Astrocyte (in vitro differentiated cells and primary cell): ENCODE data around the gene VEGFD. TPM values are rescaled to one million over a fixed set of nuclear protein-coding genes. Genes with fewer than 3 reads are reported as not detected.
A peak's percentile ranks its signal among the peaks of the same experiment; 100 is the strongest.

Source experiments
- DNase-seq: peaks from one replicate; pipeline ENCODE4 v3.0.0-alpha.2; 2010; ENCODE audit warnings: low read depth
- FAIRE-seq: peaks from 2 replicates; lab custom pipeline; 2011; peaks lifted over from hg19 to GRCh38; lab: Jason Lieb, UNC
- H2AFZ ChIP-seq: 2 replicates; pipeline ENCODE4 v1.6.0; 2012; ENCODE audit warnings: low read depth, low read length, inconsistent platforms
- H3K27ac ChIP-seq: 2 replicates; pipeline ENCODE4 v1.5.1; 2011; ENCODE audit warnings: low read depth, low read length, inconsistent platforms
- H3K27me3 ChIP-seq: 2 replicates; pipeline ENCODE4 v1.6.0; 2011; ENCODE audit warnings: low read length, inconsistent platforms; ENCODE audit not compliant: insufficient read depth
- H3K36me3 ChIP-seq: 2 replicates; pipeline ENCODE4 v1.5.1; 2011; ENCODE audit warnings: low read length, inconsistent platforms; ENCODE audit not compliant: insufficient read depth
- H3K4me1 ChIP-seq: 2 replicates; pipeline ENCODE4 v1.5.1; 2011; ENCODE audit warnings: low read length, inconsistent platforms; ENCODE audit not compliant: insufficient read depth
- H3K4me2 ChIP-seq: 2 replicates; pipeline ENCODE4 v1.6.0; 2012; ENCODE audit warnings: low read length, inconsistent platforms
- H3K4me3 ChIP-seq: 2 replicates; pipeline ENCODE4 v1.5.1; 2011; ENCODE audit warnings: low read depth, mild to moderate bottlenecking, low read length, inconsistent platforms; ENCODE audit not compliant: insufficient read depth
- H3K79me2 ChIP-seq: 2 replicates; pipeline ENCODE4 v1.6.0; 2012; ENCODE audit warnings: mild to moderate bottlenecking, low read length, inconsistent platforms; ENCODE audit not compliant: insufficient read depth
- H3K9ac ChIP-seq: 2 replicates; pipeline ENCODE4 v1.6.0; 2012; ENCODE audit warnings: mild to moderate bottlenecking, low read length, inconsistent platforms
- H3K9me3 ChIP-seq: 2 replicates; pipeline ENCODE4 v1.5.1; 2012; ENCODE audit warnings: low read depth, mild to moderate bottlenecking, low read length, inconsistent platforms; ENCODE audit not compliant: insufficient read depth
- H4K20me1 ChIP-seq: 2 replicates; pipeline ENCODE4 v1.6.0; 2012; ENCODE audit warnings: low read length, inconsistent platforms; ENCODE audit not compliant: insufficient read depth
- H3K27ac Mint-ChIP-seq: one replicate; pipeline ENCODE4 v1.8.0; 2021; ENCODE audit warnings: mild to moderate bottlenecking, mixed read lengths; ENCODE audit not compliant: unreplicated experiment
- H3K27me3 Mint-ChIP-seq: one replicate; pipeline ENCODE4 v1.8.0; 2021; ENCODE audit warnings: low read depth, mixed read lengths; ENCODE audit not compliant: unreplicated experiment
- H3K36me3 Mint-ChIP-seq: one replicate; pipeline ENCODE4 v1.8.0; 2021; ENCODE audit warnings: low read depth, mixed read lengths; ENCODE audit not compliant: unreplicated experiment
- H3K4me1 Mint-ChIP-seq: one replicate; pipeline ENCODE4 v1.8.0; 2021; ENCODE audit warnings: low read depth, mixed read lengths; ENCODE audit not compliant: unreplicated experiment
- H3K4me3 Mint-ChIP-seq: one replicate; pipeline ENCODE4 v1.8.0; 2021; ENCODE audit warnings: mild to moderate bottlenecking, moderate library complexity, mixed read lengths; ENCODE audit not compliant: unreplicated experiment
- H3K9me3 Mint-ChIP-seq: one replicate; pipeline ENCODE4 v1.8.0; 2021; ENCODE audit warnings: mild to moderate bottlenecking, mixed read lengths; ENCODE audit not compliant: unreplicated experiment
- EZH2 ChIP-seq: IDR thresholded peaks from 2 replicates; pipeline ENCODE4 v1.6.1; 2012; ENCODE audit warnings: mild to moderate bottlenecking, low read length, inconsistent platforms; ENCODE audit not compliant: insufficient read depth
- total RNA-seq: library from RNA; stranded (reverse); gene quantifications from 2 replicates; pipeline ENCODE4 v1.2.1, GENCODE V29; 2021
- TF ChIP-seq, protein P1 (sequence below): IDR thresholded peaks from 2 replicates; pipeline ENCODE4 v1.5.1; 2011; ENCODE audit warnings: low read depth, mild to moderate bottlenecking, inconsistent platforms, low read length, moderate library complexity; ENCODE audit not compliant: insufficient read depth

VEGFD gene
- total RNA-seq, 1 donor from 2014 or later, result not detected

GRCh38 chrX:15373976-15374375, 10.2 kb downstream of the VEGFD start:
- H3K4me1 ChIP-seq, result no peaks in the 10 kb centered on the region
- H3K4me2 ChIP-seq, result no peak overlapping the region
- H3K79me2 ChIP-seq, result no peaks in the 10 kb centered on the region
- DNase-seq, result no peak
- H3K4me3 ChIP-seq, result no peak overlapping the region
- H3K9me3 Mint-ChIP-seq, result no peaks in the 10 kb centered on the region
- no peak overlapping the region for H3K9ac ChIP-seq
- H4K20me1 ChIP-seq, result no peaks in the 10 kb centered on the region
- FAIRE-seq, result peak; percentile 64
- no peak overlapping the region for H2AFZ ChIP-seq
- H3K27me3 Mint-ChIP-seq, result no peaks in the 10 kb centered on the region
- peaks cover 3% of the 10 kb centered on the region for H3K4me1 Mint-ChIP-seq
- no peak for TF ChIP-seq EZH2
- TF ChIP-seq, protein P1, sequence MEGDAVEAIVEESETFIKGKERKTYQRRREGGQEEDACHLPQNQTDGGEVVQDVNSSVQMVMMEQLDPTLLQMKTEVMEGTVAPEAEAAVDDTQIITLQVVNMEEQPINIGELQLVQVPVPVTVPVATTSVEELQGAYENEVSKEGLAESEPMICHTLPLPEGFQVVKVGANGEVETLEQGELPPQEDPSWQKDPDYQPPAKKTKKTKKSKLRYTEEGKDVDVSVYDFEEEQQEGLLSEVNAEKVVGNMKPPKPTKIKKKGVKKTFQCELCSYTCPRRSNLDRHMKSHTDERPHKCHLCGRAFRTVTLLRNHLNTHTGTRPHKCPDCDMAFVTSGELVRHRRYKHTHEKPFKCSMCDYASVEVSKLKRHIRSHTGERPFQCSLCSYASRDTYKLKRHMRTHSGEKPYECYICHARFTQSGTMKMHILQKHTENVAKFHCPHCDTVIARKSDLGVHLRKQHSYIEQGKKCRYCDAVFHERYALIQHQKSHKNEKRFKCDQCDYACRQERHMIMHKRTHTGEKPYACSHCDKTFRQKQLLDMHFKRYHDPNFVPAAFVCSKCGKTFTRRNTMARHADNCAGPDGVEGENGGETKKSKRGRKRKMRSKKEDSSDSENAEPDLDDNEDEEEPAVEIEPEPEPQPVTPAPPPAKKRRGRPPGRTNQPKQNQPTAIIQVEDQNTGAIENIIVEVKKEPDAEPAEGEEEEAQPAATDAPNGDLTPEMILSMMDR, result no peak
- H3K27ac Mint-ChIP-seq, result no peak overlapping the region
- no peak overlapping the region for H3K4me3 Mint-ChIP-seq
- H3K9me3 ChIP-seq, result no peaks in the 10 kb centered on the region
- H3K36me3 Mint-ChIP-seq, result no peaks in the 10 kb centered on the region
- no peak overlapping the region for H3K27ac ChIP-seq
- no peaks in the 10 kb centered on the region for H3K27me3 ChIP-seq
- no peaks in the 10 kb centered on the region for H3K36me3 ChIP-seq

GRCh38 chrX:15366506-15367352, 17.5 kb downstream of the VEGFD start:
- TF ChIP-seq EZH2, result no peak
- TF ChIP-seq, protein P1, result no peak
- no peak overlapping the region for H3K4me3 Mint-ChIP-seq
- Histone ChIP-seq H3K9me3 (no peaks in the 10 kb centered on the region), H2AFZ (no peak overlapping the region), H3K36me3 (no peaks in the 10 kb centered on the region), H4K20me1 (no peaks in the 10 kb centered on the region), H3K4me3 (no peak overlapping the region), H3K27me3 (no peaks in the 10 kb centered on the region), H3K4me1 (no peaks in the 10 kb centered on the region), H3K4me2 (no peak overlapping the region), H3K79me2 (no peaks in the 10 kb centered on the region), H3K27ac (no peak overlapping the region), H3K9ac (no peak overlapping the region)
- H3K4me1 Mint-ChIP-seq, result no peaks in the 10 kb centered on the region
- H3K9me3 Mint-ChIP-seq, result peaks cover 3% of the 10 kb centered on the region
- no peaks in the 10 kb centered on the region for H3K36me3 Mint-ChIP-seq
- no peak for DNase-seq
- peaks cover 3% of the 10 kb centered on the region for H3K27me3 Mint-ChIP-seq
- no peak for FAIRE-seq
- no peak overlapping the region for H3K27ac Mint-ChIP-seq

- H3K27me3 Mint-ChIP-seq, result peaks cover 2% of the 10 kb centered on the region
- no peak for FAIRE-seq
- H3K27ac Mint-ChIP-seq, result no peak overlapping the region
- H3K4me3 ChIP-seq, result no peak overlapping the region
- no peak for DNase-seq
- peaks cover 3% of the 10 kb centered on the region for H3K9me3 Mint-ChIP-seq
- no peaks in the 10 kb centered on the region for H4K20me1 ChIP-seq
- no peak overlapping the region for H3K9ac ChIP-seq
- no peaks in the 10 kb centered on the region for H3K4me1 ChIP-seq
- no peaks in the 10 kb centered on the region for H3K27me3 ChIP-seq
- no peak overlapping the region for H2AFZ ChIP-seq
- TF ChIP-seq EZH2, result no peak
- TF ChIP-seq, protein P1, result no peak
- no peak overlapping the region for H3K4me2 ChIP-seq
- no peaks in the 10 kb centered on the region for H3K9me3 ChIP-seq
- no peaks in the 10 kb centered on the region for H3K79me2 ChIP-seq
- no peak overlapping the region for H3K27ac ChIP-seq
- no peaks in the 10 kb centered on the region for H3K4me1 Mint-ChIP-seq
- no peaks in the 10 kb centered on the region for H3K36me3 Mint-ChIP-seq
- H3K4me3 Mint-ChIP-seq, result no peak overlapping the region
- no peaks in the 10 kb centered on the region for H3K36me3 ChIP-seq
Observed at GRCh38 chrX:15359701-15360100, 24.5 kb downstream of the VEGFD start.
